HG02840 (cell line): Measurements from ENCODE around the gene BTNL9.
"Not testable (repeated sequence)": the region's sequence is repeated elsewhere in the genome, so short reads cannot be mapped to it uniquely, and the experiment has no call there.

ENCODE experiments used
- ATAC-seq: cut with Tn5 transposase; IDR thresholded peaks from one replicate; pipeline ENCODE4 v1.9.1; 2021; ENCODE audit warnings: mild to moderate bottlenecking, moderate library complexity, moderate number of reproducible peaks; ENCODE audit not compliant: unreplicated experiment, low FRiP score

BTNL9 gene

GRCh38 chr5:181059297-181060230 is 19.5 kb downstream of the BTNL9 start:
- no peak for ATAC-seq

- ATAC-seq, result no peak
These were observed 20.1 kb downstream of the BTNL9 start for GRCh38 chr5:181060231-181060590.

GRCh38 chr5:181060924-181061323 is 20.9 kb downstream of the BTNL9 start:
- ATAC-seq, result no peak

- ATAC-seq, result no peak
These were observed 21.6 kb downstream of the BTNL9 start for GRCh38 chr5:181061645-181062044.

- no peak for ATAC-seq
These were observed 22.6 kb downstream of the BTNL9 start for GRCh38 chr5:181062631-181063030.

GRCh38 chr5:181063514-181063913 is 23.4 kb downstream of the BTNL9 start:
- ATAC-seq, result no peak

GRCh38 chr5:181064987-181065386 is 24.9 kb downstream of the BTNL9 start:
- no peak for ATAC-seq

- no peak for ATAC-seq
These were observed 29.9 kb downstream of the BTNL9 start for GRCh38 chr5:181069767-181070491.

GRCh38 chr5:181070523-181070922 is 30.5 kb downstream of the BTNL9 start:
- ATAC-seq, result no peak

GRCh38 chr5:181071257-181071656 is 31.2 kb downstream of the BTNL9 start:
- no peak for ATAC-seq

- ATAC-seq, result no peak
These were observed 36.9 kb downstream of the BTNL9 start for GRCh38 chr5:181076920-181077319.

- no peak for ATAC-seq
These were observed 41.9 kb downstream of the BTNL9 start for GRCh38 chr5:181081989-181082388.

- ATAC-seq, result no peak
These were observed 44.6 kb downstream of the BTNL9 start for GRCh38 chr5:181084621-181085195.

GRCh38 chr5:181086026-181086883 is 46.2 kb downstream of the BTNL9 start:
- no peak for ATAC-seq

GRCh38 chr5:181086884-181087205 is 46.8 kb downstream of the BTNL9 start:
- no peak for ATAC-seq

- no peak for ATAC-seq
These were observed 47.2 kb downstream of the BTNL9 start for GRCh38 chr5:181087309-181087708.

- ATAC-seq, result no peak
These were observed 48.2 kb downstream of the BTNL9 start for GRCh38 chr5:181088289-181088688.

GRCh38 chr5:181092428-181092827 is 52.4 kb downstream of the BTNL9 start:
- ATAC-seq, result no peak

- not testable (repeated sequence) for ATAC-seq
These were observed 55.1 kb downstream of the BTNL9 start for GRCh38 chr5:181095162-181095561.

- ATAC-seq, result not testable (repeated sequence)
These were observed 56.8 kb downstream of the BTNL9 start for GRCh38 chr5:181096721-181097382.
